CD4-positive, alpha-beta T cell treated with Interleukin-12 subunit alpha and Interleukin-12 subunit beta, for 1 hour (primary cell): ENCODE results near the gene KCNF1.

Source experiments
- DNase-seq: peaks from one replicate; pipeline ENCODE4 v3.0.0-alpha.2; 2020

KCNF1 gene

DNA sequence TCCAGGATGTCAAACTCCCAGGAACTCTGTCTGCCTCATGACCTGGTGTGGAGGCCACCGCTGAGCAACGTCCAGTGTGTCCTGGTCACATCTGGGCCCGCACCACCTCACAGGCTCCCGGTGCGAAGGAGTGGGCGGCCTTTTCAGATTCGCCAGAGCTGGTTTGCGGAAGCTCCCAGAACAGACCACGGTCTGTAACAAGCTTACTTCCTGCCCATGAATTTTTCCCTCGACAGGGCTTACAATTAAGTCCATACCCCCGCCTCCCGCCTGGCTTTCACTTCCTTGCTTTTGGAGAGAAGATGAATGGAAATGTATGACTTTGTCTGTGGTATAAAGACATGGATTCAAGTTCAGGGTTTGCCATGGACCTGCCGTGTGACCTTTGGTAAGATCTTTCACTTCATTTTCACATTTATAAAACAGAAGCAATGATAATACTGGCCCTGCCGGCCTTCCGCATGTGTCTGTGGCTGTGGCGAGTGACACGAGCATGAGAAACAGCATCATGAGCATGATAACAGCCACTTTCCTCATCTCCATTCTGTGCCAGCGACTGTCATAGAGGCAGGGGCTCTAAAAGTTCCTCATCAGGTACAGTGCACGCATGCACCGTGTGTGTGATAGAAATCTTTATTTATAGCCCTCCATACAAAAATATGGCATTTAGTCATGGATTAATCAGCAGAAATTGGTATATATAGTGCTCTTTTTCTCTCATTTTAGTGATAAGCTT is 31.0 kb upstream of the KCNF1 start:
- no peak for DNase-seq

- DNase-seq: no peak
Observed at GRCh38 chr2:10882568-10882967, 29.2 kb upstream of the KCNF1 start.

GRCh38 chr2:10883066-10883465 is 28.7 kb upstream of the KCNF1 start:
- no peak for DNase-seq

- DNase-seq: no peak
Observed at GRCh38 chr2:10883801-10884478, 27.8 kb upstream of the KCNF1 start.

DNA sequence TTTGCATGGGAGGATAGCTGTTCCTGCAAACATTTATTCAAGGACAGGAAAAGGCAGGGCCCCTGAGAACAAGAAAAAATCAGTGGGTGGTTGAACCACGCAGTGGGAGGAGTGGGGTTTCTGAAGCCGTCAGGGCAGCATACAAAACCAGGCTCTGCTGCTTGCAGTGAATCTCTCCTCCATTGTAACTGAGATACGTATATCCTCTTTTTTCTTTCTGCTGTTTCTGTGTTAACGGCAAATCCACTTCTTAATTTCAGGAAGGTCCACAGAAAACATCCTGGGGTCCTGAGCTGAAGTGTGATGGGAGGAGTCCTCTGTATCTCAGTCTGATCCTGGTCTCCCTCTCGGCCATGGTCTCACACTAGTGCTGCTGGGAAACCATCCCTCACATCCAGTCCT is 27.2 kb upstream of the KCNF1 start:
- no peak for DNase-seq

DNA sequence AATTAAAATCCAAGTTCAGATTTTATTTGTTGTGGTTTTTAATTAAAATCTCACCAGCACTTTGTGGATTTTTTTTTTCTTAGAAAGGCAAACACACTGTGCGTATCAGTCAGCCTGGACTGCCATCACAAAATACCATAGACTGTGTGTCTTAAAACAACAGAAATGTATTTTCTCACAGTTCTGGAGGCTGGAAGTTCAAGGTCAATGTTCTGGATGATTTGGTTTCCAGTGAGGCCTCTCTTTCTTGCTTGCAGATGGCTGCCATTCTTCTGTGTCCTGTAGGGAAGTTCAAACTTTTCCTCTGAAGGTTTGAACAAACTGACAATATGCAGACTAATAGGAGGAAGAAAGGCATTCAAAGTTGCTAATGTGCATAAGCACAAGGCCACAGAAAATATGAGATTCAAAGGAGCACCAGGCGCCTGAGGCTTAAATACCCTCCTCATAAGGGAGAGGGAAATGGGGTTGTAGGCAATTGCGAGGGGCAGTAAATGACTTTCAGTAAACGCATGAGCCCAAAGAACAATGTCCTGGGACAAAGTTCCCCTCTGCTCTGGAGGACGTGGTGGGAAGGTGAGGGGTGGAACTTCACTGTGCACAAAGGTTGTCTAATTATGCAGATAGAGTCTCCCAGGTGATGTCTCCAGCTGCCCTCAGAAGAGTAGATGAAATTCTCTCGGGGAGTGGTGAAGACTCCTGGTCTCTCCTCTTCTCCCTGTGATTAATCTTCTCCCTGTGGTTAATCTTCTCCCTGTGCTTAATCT is 26.5 kb upstream of the KCNF1 start:
- no peak for DNase-seq

- no peak for DNase-seq
Observed at GRCh38 chr2:10887476-10887875, 24.3 kb upstream of the KCNF1 start.

GRCh38 chr2:10889651-10890215 is 22.0 kb upstream of the KCNF1 start:
- DNase-seq: no peak

GRCh38 chr2:10890706-10891270 is 20.9 kb upstream of the KCNF1 start:
- DNase-seq: no peak

DNA sequence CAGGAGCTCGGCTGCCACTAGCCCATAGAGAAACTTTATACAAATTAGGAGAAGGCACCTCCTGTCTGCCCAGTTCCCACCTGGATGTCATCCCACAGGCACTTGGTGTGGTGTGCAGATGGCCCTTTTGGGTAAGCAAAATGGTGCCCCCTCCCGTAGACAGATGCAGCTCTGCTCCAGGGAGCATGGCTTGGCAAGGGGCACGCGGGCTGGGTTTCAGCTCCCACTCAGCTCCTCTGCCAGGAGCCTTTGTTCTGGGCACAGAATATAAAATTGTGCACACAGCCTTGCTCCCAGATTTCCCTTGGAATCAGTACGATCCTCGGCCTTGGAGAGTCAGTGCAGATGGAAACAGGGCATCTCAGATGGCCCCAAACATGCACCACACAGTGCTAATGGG is 20.3 kb upstream of the KCNF1 start:
- no peak for DNase-seq

GRCh38 chr2:10891848-10892247 is 19.9 kb upstream of the KCNF1 start:
- no peak for DNase-seq

GRCh38 chr2:10892316-10892715 is 19.4 kb upstream of the KCNF1 start:
- DNase-seq: no peak

DNA sequence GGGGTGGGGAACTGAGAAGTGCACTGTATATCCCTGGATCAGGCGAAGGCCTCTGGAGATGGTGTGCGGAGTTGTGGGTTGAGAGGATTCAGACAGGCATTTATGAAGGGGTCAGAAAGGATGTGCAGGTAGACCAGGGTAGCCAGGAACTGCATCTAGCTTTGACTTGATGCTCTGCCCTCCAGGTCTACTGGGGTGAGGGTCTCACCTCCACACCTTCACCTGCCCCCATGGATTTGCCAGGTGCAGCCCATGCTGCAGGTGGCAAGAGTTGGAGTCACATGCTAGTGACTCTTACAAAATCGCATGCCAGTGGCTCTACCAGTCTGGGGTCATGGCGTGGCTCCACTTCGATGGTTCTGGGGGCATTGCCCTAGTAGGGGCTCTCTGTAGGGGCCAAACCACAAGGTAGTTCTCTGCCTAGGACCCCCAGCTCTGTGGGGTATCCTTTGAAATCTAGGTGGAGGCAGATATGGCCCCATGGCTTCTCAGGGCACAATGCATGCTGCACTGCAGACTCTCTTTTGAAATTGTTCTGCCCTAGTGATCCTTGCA is 18.9 kb upstream of the KCNF1 start:
- DNase-seq: no peak

DNA sequence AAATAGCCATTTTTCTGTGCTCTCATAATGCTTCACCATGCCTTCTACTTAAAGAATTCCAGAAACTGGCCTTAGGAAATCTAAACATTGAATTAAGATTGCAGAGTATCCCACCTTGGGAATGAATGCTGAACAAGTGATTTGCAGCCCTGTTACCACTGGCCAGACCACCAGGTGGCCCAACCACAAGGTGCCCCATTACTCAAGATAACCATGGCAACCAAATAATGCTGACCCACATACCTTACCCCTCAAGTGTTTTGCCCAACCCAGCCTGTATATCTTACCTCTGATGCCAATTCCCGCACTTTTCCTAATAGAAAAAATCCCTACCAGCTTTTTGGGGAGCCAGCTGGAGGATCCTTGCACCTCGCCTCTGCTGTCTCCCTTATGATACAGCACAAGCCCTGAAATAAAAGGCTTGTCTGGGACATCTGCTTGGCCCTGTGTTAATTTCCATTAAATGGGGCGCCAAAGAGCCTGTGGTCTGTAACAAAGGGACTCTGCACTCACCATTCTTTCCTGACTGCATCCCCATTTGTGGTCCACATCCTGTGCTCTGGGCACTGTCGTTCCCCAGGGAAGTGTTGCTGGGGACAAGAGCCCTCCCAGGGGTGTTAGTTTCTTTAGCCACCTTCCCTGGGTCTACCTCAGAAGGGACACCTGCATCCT is 17.3 kb upstream of the KCNF1 start:
- DNase-seq: no peak

DNA sequence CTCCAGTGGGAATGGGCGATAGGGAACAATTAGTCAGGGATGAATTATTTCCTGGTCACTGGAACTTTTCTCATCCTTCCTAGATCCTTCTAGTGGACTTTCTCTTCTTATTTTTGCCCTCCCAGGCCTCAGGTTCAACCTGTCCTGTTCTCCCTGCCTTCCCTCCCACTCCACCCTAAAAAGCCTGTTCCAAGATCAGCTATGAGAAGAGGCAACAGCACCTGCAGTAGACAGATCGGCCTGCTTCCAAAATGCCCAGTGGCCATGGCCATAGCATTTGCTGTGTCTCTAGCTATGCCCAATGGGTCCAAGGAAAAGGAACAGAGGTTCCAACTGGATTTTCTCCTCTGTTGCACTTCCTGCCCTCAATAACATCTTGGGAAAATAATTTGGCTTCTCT is 16.5 kb upstream of the KCNF1 start:
- DNase-seq: no peak

GRCh38 chr2:10897956-10898355 is 13.8 kb upstream of the KCNF1 start:
- DNase-seq: no peak

DNA sequence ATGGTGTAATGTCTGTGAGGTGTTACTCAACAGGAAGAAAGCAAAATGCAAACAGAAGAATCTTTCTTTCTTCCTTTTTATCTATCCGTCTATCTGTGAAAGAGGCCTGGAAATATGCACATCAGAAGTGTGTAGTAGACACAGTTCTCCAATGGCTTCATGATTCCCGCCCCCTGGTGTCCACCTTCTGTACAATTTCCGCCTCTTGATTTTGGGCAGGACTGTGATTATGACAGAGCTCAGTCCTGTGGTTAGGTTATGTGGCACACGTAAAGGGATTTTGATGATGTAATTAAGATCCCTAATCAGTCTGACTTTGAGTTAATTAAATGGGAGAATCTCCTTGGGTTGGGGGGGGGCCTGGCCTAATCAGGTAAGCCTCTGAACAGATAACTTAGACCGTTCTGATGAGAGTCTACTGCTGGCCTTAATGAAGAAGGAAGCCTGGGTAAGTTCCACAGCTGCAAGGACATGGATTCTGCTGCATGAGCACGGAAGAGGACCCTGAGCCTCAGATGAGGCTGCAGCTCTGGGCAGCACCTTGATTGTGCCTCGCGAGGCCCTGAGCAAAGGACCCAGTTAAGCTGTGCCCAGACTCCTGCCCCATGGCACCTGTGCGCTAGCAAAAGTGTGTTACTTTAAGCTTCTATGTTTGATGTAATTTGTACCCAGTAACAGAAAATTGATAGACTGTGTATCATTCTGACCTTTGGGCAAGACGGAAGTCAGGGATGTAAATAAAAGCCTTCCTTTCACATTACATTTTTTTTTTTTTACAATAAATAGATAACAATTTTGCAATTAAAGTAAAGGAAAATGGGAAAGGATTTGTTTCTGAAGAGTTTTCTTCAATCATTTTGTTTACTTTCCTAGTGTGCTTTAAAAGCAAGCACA is 11.3 kb upstream of the KCNF1 start:
- DNase-seq: no peak

GRCh38 chr2:10901160-10901939 is 10.4 kb upstream of the KCNF1 start:
- DNase-seq: no peak

- DNase-seq: no peak
Observed at GRCh38 chr2:10903861-10904210, 7.9 kb upstream of the KCNF1 start.

DNA sequence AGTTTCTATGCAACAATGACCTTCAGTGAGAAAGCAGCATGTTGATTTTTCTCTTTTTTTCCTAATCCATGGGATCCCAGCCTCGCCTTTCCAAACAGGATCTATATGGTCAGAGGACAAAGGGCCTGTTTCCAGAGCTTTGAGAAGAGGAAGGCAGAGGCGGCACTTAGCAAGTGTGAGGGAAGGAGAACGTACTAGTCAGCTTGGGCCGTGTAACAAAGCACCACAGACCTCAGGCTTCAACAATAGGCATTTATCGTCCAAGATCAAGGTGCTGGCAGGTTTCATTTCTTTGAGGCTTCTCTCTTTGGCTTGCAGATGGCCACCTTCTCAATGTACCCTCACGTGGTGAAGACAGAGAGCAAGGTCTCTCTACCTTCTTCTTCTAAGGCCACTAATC is 7.3 kb upstream of the KCNF1 start:
- DNase-seq: no peak
